GM12873 (cell line): ENCODE measurements around the gene CLPX.

Experiments used
- TF ChIP-seq, protein P1 (sequence below): IDR thresholded peaks from 2 replicates; pipeline ENCODE4 v1.5.1; 2012; ENCODE audit warnings: low read depth, mild to moderate bottlenecking, moderate library complexity, low read length, control low read depth; ENCODE audit not compliant: insufficient read depth; ENCODE audit errors: missing control alignments

Gene CLPX

GRCh38 chr15:65211482-65211982 lies 26.4 kb upstream of the CLPX start:
- TF ChIP-seq, protein P1, sequence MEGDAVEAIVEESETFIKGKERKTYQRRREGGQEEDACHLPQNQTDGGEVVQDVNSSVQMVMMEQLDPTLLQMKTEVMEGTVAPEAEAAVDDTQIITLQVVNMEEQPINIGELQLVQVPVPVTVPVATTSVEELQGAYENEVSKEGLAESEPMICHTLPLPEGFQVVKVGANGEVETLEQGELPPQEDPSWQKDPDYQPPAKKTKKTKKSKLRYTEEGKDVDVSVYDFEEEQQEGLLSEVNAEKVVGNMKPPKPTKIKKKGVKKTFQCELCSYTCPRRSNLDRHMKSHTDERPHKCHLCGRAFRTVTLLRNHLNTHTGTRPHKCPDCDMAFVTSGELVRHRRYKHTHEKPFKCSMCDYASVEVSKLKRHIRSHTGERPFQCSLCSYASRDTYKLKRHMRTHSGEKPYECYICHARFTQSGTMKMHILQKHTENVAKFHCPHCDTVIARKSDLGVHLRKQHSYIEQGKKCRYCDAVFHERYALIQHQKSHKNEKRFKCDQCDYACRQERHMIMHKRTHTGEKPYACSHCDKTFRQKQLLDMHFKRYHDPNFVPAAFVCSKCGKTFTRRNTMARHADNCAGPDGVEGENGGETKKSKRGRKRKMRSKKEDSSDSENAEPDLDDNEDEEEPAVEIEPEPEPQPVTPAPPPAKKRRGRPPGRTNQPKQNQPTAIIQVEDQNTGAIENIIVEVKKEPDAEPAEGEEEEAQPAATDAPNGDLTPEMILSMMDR = no peak

DNA sequence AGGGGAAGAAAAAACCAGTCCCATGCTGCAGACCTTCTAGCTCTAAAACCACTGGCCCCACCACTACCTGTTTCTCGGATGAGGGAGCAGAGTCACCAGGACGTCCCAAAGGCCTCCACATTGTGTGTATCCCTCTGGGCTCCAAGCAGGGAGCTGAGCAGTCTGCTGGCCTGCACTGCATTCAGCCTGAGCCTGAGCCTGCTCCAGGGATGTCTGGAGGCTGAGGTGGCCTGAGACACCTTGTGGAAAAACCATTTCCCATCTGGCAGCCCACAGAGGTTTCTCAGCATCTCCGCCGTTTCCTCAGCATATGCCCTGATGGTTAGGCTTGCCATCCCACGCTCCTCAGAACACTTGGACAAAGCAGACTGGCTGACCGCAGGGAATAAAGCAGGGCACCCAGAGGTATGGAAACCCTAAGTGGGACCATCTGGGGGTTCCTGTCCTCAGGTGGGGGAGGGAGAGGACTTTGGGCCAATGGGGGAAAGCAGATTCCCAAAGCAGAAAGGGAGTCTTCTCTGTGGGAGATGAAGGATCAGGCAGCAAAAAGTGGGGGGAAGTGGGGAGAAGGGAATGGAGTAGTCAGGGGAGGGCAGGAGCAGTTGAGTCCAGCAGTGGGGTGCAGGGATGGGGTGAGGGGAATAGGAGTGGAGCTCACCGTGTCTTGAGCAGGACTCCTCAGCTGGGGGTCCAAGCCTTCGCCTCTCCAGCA lies 25.8 kb upstream of the CLPX start, which contains the start of gene CILP:
Gene CILP, minus strand, starts transcription at position 704 of the 712 bp plus-strand sequence. CDS start 1,718 bp downstream, outside the sequence.
- TF ChIP-seq, protein P1 = no peak

DNA sequence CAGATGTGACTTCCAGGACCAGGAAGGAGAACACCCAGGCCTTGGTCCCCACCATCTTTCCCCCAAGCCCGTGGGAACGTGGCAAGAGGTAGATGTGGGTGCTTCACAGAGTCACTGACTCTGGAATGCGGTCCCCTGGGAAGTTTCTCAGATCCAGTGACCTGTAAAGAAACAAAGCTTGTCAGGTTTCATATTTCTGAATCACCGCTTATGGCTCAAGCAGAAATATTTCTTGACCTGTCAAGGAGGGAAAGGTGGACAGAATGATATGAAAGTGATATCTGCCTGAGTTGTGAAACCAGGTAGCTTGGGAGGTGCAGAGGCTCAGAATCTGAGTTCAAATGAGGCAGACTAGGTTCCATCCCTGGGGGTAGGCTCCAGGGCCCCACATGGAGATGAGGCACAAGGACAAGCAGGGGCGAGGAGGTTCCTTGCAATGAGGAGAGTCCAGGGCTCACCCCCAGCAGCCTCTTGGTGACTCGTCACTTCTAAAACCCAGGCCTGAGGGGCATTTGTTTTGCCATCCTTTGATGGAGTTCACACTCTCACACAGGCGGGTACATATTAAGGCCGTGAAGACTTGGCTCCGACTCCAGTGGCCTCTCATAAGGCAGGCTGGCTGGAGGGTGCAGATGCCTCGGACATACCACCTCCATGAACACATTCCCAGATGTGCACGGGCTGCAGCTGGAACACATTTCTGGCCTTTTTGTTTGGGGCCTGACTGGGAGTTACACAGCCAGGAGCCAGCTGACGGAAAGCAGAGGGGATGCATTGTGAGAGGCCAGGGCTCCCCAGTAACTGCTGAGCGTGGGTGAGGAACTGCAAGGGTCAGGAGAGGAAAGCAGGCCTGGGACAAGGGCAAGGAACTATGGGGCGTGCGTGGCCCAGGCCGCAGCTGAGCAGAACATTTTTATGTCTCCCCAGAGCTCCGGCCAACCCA lies 24.8 kb upstream of the CLPX start:
- TF ChIP-seq, protein P1 = no peak

GRCh38 chr15:65208647-65209046 lies 23.5 kb upstream of the CLPX start:
- TF ChIP-seq, protein P1 = no peak

GRCh38 chr15:65207280-65207840 lies 22.2 kb upstream of the CLPX start:
- TF ChIP-seq, protein P1 = no peak

- TF ChIP-seq, protein P1 = no peak
These were observed 21.6 kb upstream of the CLPX start for GRCh38 chr15:65206750-65207149.
